ENCODE data around the gene NOP14. TPM values are rescaled to one million over a fixed set of nuclear protein-coding genes. Genes with fewer than 3 reads are reported as not detected.
"Not testable (repeated sequence)": the region's sequence is repeated elsewhere in the genome, so short reads cannot be mapped to it uniquely, and the experiment has no call there.

Gene NOP14
- polyA plus RNA-seq, 12 donors: 17.2 to 32.7 (median 24.6) TPM; not detected in 1

DNA sequence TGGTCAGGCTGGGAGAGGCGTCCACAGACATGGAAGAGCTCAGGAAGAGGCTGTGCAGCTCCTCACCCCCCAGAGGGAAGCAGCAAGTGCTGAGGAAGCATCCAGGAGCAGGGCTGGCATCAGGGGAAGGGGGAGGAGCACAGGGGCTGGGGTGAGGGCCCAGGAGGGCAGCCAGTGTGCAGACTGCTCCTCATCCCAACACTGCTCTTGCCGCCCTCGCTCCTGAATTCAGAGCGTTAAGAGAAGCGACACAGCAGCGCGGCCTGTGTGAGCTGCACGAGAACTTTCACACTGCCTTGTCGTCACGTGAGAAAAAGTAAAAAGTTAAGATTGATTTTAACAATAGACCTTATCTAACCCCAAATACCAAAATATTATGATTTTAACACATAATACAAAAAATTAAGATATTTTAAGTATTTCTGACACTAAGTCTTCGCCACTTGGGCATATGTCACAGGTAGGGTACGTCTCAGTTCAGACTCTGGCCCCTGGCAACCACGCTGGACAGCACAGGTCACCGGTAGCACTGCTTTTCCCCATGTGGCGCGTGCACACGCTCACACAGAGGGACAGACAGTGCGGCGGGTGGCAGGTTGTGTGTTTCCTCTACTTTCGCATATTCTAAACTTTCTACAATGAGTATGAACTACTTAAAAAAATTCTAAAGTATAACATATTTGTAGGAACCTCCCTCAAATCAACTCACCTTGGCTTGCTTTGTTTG lies 19.7 kb downstream of the NOP14 start:
- no peak for DNase-seq

DNA sequence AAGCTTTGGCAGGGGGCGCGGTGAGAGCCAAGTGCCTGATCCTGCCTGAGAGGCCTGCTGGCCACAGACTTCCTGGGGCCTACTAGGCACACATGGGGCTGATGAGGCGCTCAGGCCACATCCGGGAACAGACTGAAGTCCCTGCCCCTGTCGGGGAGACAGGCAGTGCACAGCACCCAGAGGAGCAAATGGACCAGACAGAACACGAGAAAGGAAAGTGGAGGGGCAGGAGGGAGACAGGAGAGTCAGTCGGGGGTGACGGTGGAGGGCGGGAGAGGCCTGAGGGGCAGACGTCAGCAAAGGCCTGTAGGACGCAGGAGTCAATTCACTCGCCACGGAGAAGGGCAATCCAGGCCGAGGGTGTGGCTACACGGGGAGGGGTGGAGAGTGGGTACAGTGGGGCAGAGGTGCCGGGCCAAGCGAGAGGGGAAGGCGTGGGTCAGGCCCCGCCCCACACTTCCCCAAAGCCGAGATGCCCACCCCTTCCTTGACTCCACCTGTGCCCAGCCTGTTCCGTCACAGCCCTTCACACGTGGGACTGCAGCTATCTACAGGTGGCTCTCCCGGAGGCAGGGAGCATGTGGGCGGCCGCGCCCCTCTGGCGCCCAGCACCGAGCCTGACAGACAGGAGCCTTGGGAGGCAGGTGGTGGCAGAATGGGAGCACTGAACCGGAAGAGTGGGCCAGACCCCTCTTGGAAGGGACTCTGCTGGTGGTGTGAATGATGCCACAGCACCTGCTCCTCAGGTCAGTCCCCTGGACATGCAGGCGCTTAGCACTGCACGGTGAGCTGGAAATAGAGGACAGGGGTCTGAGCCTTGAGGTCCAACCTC lies 20.5 kb downstream of the NOP14 start:
- no peak for DNase-seq

DNA sequence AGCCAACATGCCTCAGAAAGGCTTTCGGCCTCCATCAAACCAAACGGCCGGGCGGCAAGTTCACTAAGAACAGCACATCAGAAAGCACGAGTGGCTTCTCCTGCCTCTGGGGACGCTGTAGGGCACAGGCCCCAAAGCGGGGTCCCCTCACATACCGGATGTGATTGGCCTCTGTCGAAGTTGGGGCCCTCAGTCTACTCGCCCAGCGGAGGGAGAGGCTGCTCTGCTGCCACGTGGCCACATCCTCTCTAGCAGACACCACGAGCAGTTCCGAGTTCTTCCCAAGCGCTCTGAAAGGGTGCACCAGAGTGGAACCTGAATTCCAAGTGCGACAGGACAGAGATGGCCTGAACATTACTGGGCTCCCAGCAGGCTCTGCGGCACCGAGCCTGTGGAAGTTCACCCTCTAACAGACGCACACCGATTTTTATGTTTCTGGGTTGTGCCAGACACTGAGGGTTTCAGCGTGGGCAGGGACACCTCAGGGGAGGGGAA lies 21.1 kb downstream of the NOP14 start:
- DNase-seq: no peak

DNA sequence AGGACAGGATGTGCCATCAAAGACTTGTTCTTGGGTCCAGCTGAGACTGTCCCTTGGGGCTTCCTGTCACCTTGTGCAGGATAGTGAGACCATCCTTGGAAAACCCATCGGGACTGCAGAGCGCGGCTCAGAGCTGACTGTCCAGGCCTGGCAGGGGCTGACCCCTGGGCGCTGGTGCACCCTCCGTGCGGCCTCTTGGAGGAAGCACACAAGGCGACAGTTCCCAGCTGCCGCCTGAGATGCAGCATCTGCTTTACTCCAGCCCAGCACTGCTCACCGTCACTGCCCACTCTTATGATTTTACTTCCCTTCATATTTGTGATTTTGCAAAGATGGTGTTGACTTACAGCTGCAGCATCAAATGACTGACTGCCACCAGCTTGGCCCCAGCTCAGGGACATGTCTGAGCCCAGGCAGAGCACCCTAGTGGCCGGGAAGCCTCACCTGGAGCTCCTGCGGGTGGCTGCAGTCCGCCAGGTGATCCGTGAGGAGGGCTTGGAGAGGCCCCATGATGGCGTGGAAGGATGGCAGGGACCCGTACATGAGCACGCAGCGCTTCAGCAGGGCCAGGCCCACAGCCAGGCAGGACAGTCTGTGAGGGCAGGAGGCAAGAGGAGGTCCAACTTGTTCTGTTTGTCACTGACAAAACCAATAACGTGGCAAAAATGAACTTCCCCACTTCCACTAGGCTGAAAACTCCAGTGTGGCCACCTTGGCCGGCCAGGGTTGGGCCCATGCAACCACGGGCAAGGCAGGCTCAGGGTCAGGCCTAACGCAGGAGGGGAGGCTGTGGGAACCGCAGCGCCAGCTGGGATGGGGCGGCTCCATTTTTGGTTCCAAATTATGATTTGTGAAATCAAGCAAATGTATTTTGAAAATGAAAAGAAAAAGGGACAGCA lies 21.8 kb downstream of the NOP14 start:
- no peak for DNase-seq

DNA sequence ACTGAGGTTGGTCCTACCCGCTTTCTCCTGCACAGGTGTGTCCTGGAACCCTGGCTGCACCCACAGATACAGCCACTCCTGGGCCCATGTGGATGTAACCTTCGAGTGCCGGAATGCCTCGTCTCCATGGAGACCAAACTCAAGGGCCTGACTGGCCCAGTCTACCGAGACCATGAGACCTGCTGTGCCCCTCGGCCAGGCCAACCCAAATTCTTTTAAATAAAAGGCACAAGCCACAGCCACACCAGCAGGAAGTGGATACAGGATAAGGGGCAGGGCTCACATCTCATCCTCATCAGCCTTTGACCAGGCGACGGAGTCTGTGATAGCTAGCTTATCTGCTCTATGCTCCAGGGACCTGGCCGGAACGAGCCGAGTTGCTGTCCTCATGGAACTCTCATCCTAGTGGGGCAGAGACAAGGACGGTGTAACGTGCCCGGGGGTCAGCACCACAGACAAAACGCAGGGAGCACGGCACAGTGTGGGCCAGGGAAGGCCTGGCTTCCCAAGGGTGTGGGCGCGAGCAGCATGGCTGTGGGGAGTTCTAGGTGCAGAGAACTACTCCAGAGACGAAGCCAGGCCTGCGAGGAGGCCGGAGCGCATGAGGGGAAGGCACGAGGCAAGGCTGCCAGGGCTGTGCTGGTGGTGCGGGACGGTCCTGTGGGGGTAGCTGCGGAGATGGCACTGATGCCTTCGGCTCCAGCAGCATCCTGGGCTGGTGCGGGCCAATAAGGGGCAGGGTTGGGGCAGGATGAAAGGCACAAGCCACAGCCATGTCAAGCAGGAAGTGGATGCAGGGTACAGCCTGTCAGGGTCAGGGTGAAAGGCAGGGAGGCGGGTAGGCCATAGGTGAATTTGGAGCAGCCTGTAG lies 22.7 kb downstream of the NOP14 start:
- DNase-seq: no peak

DNA sequence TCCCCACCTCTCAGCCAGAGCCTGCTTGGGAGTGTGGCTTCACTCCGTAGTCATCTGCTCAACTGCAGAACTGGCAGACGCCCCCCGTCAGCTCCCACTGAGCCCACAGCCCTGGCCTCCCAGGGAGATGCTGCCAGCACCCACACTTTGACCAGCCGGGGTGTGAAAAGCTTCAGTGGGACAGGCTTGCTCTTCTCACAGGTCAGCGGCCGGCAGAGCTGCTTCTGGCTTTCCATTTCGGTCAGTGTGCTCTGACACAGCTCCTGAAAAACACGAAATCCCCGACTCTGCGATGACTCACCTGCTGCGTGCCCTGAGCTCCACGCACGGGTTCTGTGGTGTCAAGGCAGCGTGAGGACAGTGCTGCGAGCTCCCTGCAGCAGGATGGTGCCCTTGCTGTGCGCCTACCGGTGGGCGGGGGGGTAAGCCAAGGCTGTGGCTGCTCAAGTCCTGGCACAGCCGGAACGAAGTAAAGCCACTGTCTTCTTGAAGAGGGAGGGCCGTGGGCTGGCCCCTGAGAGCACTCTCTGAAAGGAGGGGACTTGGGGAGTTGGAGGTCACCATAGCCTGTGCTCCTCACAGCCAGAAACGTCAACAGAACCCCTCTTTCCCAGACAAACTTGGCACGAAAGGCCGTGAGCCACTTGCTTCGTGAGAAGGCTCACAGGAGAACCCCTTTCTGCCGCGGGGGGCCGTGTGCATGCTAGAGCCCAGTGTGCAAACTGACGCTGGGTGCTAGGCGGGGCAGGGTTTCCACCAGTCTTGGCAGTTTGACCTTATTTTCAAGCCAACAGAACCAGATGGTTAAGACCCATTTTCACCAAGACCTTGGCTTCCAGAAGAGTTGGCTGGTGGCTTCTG lies 23.6 kb downstream of the NOP14 start:
- DNase-seq: no peak

DNA sequence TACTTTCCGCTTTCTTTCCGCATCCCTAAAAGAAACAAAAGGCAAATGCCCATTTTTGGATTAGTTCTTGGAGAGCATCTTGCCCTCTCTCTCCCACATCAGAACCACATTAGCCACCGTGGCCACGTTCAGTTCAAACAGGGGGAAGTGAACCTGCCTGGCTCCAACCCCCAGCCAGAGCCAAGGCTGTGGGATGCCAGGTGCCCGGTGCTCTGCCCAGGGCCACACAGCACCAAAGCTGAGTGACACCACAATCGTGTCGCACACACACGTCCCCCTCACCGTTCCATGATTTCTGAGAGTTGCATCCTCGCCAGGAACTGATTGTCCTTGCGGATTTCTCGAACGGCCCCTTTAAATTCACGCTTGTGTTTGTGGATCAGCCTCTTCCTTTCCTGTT lies 24.3 kb downstream of the NOP14 start:
- DNase-seq: no peak

DNA sequence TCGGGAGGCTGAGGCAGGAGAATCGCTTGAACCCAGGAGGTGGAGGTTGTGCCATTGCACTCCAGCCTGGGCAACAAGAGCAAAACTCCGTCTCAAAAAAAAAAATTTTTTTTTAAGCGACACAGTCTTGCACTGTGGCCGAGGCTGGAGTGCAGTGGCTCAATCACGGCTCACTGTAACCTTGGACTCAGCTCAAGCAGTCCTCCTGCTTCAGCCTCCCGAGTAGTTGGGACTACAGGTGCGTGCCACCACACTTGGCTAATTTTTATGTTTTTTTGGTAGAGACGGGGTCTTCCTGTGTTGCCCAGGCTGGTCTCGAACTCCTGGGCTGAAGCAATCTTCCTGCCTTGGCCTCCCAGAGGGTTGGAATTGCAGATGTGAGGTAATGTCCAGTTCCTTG lies 24.8 kb downstream of the NOP14 start:
- DNase-seq: not testable (repeated sequence)

DNA sequence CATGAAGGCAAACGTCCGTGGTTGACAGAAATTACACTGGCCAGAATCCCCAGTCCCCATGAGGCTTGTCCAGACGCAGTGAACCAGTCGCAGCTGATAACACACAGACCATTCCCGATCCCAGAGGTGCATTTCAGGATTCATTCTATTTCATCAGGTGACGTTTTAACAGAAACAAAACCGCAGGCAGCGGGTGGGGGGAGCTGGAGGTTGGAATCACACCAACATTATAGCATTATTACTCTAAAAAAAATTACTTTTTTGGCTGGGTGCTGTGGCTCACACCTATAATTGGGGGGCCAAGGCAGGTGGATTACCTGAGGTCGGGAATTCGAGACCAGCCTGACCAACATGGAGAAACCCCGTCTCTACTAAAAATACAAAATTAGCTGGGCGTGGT lies 25.2 kb downstream of the NOP14 start:
- no peak for DNase-seq

DNA sequence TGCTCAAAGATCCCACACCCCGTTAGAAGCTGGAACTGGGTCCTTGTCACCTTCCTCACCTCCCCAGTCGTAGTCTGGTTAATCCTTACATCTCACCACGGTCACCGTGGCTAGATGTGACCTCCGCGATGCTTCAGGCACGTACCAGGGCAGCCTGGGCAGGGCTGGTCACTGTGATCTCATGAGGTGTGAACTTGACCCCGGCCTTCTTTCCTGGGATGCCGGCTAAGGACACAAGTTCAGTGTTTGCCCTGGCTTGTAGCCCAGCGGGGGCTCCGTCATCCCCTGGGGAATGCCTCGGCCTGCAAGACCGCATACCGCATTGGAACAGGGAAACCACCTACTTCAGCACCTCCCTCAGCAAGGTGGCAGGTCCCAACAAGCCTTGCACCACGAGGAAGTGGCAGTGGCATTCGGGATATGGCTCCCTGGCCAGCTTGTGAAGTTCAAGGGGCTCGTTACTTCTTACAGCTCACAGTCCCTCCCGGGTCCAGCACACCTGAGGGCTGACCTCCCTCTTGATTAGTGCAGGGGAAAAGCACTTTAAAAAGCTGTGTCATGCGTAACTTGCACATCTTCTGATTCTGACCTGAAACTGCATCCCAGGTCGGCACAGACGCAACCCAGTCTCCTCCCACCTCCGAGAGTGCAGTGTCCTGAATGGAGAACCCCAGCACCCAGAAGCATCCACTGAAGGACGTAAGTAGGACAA lies 25.9 kb downstream of the NOP14 start:
- no peak for DNase-seq

DNA sequence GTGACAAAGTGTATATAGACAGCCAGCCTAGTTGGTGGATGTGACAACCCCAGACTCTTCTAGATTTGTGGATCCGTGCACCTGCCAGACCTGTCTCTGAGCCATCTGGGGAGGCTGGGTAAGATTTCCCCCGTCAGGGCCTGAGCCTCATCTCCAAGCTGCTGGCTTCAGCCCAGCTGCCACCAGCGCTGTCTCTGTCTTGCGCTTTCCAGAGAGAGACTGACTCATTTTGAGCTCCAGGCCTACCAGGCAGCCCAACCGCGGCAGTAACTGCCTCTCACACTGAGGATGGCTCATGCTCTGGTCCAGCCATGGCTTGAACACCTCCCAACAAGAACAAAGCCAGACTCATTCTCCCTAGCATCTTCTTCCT lies 26.4 kb downstream of the NOP14 start:
- no peak for DNase-seq

DNA sequence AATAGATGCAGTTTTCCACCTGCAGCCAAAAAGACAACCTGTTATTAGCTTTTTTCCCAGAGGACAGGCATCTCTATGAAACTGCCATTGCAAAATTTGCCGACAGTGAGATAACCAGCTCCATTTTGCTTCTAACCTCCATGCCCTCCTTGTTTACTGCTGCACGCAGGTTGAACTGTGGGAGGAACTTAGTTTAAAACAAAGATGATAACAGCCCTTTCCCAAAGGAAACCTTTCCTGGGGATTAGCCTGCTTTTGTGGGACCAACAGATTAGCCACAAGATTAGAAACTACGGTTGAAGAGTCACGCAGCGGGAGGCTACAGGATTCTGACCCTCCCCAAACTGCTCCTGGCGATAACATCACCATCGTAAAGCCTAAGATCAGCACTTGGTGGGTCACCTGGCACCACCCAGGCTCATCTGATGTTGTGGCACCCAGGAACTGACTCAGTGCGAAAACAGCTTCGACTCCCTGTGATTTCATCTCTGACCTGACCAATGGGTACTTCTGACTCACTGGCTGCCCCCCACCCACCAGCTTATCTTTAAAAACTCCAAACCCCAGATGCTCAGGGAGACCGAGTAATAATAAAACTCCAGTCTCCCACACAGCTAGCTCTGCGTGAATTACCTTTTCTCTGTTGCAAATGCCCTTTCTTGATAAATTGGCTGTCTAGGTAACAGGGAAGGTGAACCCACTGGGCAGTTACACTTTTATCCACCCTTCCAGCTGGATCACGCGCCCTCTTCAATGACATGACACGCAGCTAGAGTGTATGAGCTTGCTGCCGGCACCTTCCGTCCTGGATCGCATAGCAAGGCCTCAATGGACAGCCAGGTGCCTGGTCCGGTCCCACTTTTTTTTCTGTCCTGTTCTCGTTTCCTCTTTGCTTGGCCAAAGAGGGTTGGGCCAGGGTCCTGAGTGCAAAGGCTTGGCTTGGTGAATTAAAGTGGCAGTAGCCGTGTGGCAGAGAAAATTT lies 27.2 kb downstream of the NOP14 start:
- no peak for DNase-seq

DNA sequence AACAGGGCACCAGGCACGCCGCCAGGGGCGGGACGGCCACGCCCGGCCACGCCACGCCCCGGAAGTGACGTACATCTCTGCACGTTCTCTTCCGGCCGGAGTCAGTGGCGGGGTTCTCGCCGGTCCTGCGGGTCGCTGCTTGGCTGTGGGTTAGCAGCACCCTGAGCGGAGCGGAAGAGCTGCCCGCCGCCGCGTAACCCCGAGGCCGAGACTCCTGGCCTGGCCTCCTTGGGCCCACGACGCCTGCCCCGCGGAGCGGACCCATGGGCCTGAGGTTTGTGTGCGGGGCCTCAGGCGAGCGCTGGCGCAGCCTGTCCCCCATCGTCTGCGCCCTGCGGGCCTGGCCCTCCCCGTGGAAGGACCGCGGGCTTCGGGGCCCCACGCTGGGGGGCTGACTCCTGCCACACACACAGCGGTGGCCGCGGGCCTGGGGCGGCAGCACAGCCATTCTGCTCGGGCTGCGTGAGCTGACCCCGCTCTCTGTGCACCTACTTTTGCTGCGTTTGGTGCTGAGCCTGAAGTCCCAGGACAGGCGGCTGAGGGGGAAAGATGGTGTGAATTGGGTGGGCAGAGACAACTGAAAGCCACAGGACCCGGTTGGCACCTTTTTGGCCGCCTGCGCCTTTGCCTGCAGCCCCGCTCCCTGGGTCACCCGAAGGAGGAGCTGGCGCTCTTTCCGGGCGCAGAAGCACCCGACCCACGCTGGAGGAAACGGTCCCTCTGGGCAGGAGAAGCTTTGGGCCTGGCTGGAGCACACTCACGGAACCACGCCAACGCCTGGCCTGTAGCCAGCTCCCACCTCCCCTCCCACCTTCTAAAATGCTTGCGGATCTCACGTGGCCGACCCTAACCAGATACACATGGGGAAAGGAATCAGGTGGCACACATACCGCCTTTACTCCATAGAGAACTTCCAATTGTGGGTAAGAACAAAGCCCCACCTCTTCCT lies 28.1 kb downstream of the NOP14 start:
- peak; percentile 96 for DNase-seq

DNA sequence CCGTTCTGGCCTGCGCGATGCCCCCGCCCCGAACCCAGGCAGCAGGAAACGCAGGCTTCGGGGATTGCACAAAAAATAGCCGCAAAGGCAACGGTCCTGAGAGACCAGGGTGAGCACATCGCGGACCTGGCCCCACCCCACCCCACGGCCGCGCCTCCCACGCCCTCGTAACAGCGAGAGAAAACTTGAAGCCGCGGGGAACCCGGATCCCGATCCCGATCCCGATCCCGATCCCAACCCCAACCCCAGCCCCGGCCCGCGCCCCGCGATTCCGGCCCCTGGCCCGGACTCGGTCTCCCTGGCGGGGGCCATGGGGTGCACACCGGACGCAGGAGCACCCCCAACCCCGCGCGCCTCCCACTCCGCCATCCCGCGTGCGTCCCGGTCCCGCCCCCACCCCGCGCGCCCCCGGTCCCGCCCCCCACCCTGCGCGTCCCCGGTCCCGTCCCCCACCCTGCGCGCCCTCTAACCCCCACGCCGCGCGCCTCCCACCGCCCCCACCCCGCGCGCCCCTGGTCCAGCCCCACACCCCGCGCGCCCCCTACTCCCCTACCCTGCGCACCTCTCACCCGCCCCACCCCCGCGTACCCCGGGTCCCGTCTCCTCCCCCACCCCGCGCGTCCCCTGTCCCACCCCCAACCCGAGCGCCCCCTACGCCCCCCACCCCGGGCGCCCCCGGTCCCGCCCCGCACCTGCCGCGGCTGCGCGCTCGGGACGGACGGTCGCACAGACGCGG lies 29.0 kb downstream of the NOP14 start:
- peak; percentile 35 for DNase-seq

DNA sequence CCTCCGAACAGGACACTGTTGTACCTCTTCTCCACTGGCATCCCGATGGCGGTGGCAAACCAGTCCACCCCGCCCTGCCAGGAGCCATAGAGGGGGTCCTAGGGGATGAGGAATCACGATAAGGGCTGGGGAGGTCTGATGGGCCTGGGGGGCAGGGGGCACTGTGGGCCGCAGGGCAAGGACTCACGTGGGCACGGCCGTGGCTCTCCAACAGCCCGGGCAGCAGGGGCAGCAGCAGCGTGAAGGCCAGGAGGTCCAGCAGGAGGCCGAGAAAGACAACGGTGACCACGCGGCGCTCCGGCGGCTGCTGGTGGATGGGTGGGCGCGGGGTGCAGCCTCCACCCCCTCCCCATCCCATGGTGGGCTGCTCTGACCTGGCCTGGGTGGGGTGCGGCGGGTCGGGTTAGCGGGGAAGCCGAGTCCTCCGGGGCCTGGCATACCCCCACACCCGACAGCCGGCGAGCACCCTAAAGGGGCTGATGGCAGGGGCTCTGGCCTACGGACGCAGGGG lies 29.6 kb downstream of the NOP14 start:
- no peak for DNase-seq

Data from muscle of arm (tissue), 12 donors.